Measurements from ENCODE around the gene SHISA4. TPM values are rescaled to one million over a fixed set of nuclear protein-coding genes. Genes with fewer than 3 reads are reported as not detected.
"Not testable (repeated sequence)": the region's sequence is repeated elsewhere in the genome, so short reads cannot be mapped to it uniquely, and the experiment has no call there.

Gene SHISA4, protein sequence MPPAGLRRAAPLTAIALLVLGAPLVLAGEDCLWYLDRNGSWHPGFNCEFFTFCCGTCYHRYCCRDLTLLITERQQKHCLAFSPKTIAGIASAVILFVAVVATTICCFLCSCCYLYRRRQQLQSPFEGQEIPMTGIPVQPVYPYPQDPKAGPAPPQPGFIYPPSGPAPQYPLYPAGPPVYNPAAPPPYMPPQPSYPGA
- total RNA-seq = under 1 TPM; 0.19 to 0.40 (median 0.37) TPM

DNA sequence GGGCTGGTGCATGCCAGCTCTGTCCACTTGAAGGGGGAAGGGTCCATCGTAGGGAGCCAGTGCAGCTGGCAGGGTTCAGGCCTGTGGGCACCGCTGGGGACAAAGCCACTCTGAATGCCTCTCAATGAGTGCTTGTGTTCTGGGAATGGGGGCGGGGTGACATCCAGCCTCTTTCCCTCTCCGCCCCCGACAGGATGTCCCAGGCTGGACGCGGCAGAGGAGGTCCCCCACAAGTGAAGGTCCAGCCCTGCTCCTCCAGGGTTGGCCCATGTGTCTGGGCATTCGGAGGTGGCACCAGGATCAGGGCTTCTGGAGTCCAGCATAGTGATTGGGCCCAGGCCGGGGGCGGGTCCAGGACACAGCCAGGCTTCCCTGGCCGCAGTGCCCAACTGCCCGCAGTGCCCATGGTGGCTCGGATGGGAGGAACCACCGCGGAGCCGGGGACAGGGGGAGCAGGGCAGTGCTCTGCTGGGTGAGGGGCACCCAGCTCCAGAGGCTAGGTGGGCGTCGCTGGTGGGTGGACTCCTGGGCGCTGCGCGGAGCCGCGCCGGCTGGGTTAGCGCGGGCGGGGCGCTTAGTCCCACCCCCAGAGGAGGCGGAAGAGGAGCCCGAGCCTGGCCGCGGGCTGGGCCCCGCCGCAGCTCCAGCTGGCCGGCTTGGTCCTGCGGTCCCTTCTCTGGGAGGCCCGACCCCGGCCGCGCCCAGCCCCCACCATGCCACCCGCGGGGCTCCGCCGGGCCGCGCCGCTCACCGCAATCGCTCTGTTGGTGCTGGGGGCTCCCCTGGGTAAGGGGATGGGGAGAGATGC is at the start of gene SHISA4:
SHISA4 (plus strand) TSS at position 617 of the 808 bp plus-strand sequence; CDS start at position 714, 97 bp downstream.
- Mint-ChIP-seq H3K4me3 (peak within 1 kb of the TSS; percentile 73), H3K27me3 (ENCODE audit: low read depth) (peaks cover 45% of the 10 kb centered on the region), H3K9me3 (no peaks in the 10 kb centered on the region), H3K36me3 (ENCODE audit: insufficient read depth) (no peaks in the 10 kb centered on the region), H3K4me1 (ENCODE audit: low read depth) (peaks cover 4% of the 10 kb centered on the region)
- DNase-seq (no peak), ATAC-seq (peak; percentile 64 to 74)

DNA sequence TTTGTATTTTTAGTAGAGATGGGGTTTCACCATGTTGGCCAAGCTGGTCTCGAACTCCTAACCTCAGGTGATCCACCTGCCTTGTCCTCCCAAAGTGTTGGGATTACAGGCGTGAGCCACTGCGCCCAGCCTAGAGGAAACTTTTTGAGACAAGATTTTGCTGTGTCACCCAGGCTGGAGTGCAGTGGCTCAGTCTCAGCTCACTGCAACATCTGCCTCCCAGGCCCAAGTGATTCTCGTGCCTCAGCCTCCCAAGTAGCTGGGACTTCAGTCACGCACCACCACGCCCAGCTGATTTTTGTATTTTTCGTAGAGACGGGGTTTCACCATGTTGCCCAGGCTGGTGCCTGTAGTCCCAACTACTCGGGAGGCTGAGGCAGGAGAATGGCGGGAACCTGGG is 49.6 kb upstream of the SHISA4 start:
- not testable (repeated sequence) for H3K9me3 Mint-ChIP-seq; H3K4me3 Mint-ChIP-seq; H3K36me3 Mint-ChIP-seq (ENCODE audit: insufficient read depth); H3K27me3 Mint-ChIP-seq (ENCODE audit: low read depth); DNase-seq; ATAC-seq
- peaks cover 22% of the 10 kb centered on the region for H3K4me1 Mint-ChIP-seq (ENCODE audit: low read depth)

GRCh38 chr1:201840055-201840454 is 48.6 kb upstream of the SHISA4 start:
- ATAC-seq (no peak), DNase-seq (no peak)
- H3K27me3 Mint-ChIP-seq (ENCODE audit: low read depth) = no peaks in the 10 kb centered on the region
- no peak overlapping the region for H3K4me3 Mint-ChIP-seq
- H3K4me1 Mint-ChIP-seq (ENCODE audit: low read depth) = peaks cover 20% of the 10 kb centered on the region
- peaks cover 6% of the 10 kb centered on the region for H3K36me3 Mint-ChIP-seq (ENCODE audit: insufficient read depth)
- H3K9me3 Mint-ChIP-seq = no peaks in the 10 kb centered on the region

DNA sequence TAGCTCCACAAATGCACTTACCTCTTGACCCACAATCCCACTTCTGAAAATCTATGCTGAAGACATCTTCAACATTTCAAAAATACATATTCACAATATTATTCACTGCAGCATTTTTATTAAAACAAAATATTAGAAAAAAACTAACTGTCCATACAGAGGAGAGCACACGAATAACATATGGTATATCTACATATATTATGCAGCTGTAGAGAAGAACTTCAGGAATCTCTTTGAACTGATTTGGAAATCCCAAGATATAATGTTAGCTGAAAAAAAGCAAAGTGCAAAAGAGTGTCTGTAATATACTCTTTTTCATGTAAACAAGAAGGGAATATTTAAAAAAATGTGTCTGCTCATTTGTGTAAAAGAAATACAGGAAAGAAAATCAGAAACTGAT is 48.2 kb upstream of the SHISA4 start:
- Mint-ChIP-seq H3K9me3 (no peaks in the 10 kb centered on the region), H3K4me1 (ENCODE audit: low read depth) (peaks cover 20% of the 10 kb centered on the region), H3K4me3 (no peak overlapping the region), H3K36me3 (ENCODE audit: insufficient read depth) (peaks cover 6% of the 10 kb centered on the region), H3K27me3 (ENCODE audit: low read depth) (no peaks in the 10 kb centered on the region)
- ATAC-seq = no peak
- DNase-seq = no peak

DNA sequence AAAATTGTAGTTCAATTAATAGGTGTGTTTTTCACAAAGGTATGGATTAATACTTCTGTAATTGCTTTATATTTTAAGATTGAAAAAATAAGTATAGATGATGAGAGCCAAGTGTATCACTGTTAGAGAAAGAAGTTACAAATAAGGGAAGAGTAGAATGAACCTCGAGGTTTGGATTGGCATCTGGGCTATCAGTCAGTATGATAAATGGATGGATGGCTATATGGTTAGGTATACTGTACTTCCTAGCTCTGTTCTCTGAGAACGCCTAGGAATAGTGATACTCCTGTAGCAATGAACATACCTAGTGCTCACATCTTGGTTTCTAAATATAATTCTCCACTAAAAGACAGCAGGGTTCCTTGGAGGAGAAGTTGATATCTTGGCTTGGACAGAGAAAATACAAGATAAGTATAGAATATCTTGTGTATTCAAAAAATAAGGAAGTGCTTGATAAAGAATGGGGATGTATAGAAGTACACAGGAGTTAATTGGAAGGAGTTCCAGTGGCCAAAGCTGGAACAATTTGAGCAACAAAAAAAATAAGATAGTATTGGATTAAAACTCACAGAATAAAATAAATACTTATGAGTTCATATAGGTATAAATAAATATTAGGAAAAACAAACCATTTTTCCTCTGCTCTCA is 47.3 kb upstream of the SHISA4 start:
- H3K4me3 Mint-ChIP-seq = no peak overlapping the region
- ATAC-seq = no peak
- peaks cover 6% of the 10 kb centered on the region for H3K36me3 Mint-ChIP-seq (ENCODE audit: insufficient read depth)
- DNase-seq = no peak
- no peaks in the 10 kb centered on the region for H3K27me3 Mint-ChIP-seq (ENCODE audit: low read depth)
- H3K4me1 Mint-ChIP-seq (ENCODE audit: low read depth) = peaks cover 23% of the 10 kb centered on the region
- no peaks in the 10 kb centered on the region for H3K9me3 Mint-ChIP-seq

DNA sequence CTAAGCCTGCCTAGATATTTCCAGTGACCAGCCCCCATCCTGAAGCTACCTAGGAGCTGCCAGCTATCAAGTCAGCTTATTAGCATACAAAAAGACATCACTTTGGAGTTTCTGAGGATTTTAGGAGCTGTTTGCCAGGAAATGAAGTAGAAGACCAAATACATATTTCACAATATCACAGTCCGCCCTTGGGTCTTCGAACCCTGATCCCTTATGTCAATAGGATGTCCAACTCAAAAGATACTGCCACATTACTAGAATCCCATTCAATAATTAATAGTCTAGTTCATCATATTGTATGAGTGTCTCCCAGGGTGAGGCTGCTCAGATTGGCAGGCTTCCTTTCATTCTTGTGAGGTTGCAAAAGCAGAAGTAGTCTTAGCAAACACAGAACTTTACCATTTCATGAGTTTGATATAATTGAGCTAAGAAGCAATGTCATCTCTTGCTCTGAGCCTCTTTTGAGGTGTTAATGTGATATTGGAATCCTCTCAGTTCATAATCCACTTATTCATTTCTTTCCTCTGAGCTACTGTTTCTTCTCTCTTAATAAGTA is 46.1 kb upstream of the SHISA4 start:
- H3K9me3 Mint-ChIP-seq = no peaks in the 10 kb centered on the region
- H3K4me3 Mint-ChIP-seq = no peak overlapping the region
- no peaks in the 10 kb centered on the region for H3K27me3 Mint-ChIP-seq (ENCODE audit: low read depth)
- no peak for DNase-seq
- no peak for ATAC-seq
- H3K4me1 Mint-ChIP-seq (ENCODE audit: low read depth) = peaks cover 25% of the 10 kb centered on the region
- peaks cover 7% of the 10 kb centered on the region for H3K36me3 Mint-ChIP-seq (ENCODE audit: insufficient read depth)

DNA sequence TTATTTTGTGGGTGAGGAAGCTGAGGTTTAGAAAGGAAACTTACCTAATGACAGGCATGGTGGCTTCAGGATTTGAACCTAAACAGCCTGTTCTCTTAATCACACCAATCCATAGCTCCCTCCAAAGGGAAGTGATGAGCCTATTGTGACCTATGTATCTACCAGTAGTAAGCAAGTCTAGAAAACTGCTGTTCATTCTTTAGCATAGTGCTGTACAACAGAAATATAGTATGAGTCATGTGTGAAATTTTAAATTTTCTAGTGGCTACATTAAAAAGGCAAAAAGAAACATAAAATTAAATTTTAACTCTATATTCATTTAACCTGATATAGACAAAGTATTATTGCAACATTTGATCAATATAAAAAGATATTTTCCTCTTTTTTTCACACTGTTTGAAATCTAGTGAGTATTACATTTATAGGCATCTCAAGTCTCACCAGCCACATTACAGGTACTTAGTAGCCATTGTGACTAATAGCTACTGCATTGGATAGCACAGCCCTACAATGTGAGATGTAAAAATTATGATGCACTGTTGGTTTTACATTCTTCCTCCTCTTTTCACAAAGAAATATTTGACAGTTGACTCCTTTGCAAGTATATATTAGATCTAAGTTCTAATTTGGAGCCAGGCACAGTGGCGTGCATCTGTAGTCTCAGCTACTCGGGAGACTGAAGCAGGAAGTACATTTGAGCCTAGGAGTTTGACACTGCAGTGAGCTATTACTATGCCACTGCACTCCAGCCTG is 43.2 kb upstream of the SHISA4 start:
- DNase-seq (no peak), ATAC-seq (no peak)
- no peak overlapping the region for H3K4me3 Mint-ChIP-seq
- H3K27me3 Mint-ChIP-seq (ENCODE audit: low read depth) = no peaks in the 10 kb centered on the region
- no peaks in the 10 kb centered on the region for H3K9me3 Mint-ChIP-seq
- peaks cover 17% of the 10 kb centered on the region for H3K4me1 Mint-ChIP-seq (ENCODE audit: low read depth)
- H3K36me3 Mint-ChIP-seq (ENCODE audit: insufficient read depth) = peaks cover 13% of the 10 kb centered on the region

GRCh38 chr1:201847150-201847549 is 41.5 kb upstream of the SHISA4 start:
- Mint-ChIP-seq H3K4me1 (ENCODE audit: low read depth) (peaks cover 10% of the 10 kb centered on the region), H3K27me3 (ENCODE audit: low read depth) (no peaks in the 10 kb centered on the region), H3K4me3 (no peak overlapping the region), H3K9me3 (no peaks in the 10 kb centered on the region), H3K36me3 (ENCODE audit: insufficient read depth) (peaks cover 23% of the 10 kb centered on the region)
- no peak for DNase-seq
- no peak for ATAC-seq

DNA sequence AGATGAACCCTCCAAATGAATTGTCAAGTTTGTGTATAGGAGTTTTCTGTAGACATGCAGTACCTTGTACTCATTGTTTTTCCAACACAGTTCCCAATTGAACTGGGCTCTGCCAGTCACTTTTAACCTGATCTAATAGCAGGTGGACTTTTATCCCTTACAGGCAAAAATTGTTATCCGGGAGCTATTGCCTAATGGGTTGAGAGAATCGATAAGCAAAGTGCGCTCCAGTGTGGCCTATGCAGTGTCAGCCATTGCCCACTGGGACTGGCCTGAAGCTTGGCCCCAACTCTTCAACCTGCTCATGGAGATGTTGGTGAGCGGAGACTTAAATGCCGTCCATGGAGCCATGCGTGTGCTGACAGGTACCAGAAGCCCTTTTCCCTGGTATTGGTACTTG is 40.5 kb upstream of the SHISA4 start:
- ATAC-seq (no peak), DNase-seq (no peak)
- H3K4me1 Mint-ChIP-seq (ENCODE audit: low read depth) = peaks cover 8% of the 10 kb centered on the region
- no peaks in the 10 kb centered on the region for H3K9me3 Mint-ChIP-seq
- H3K4me3 Mint-ChIP-seq = no peak overlapping the region
- H3K27me3 Mint-ChIP-seq (ENCODE audit: low read depth) = no peaks in the 10 kb centered on the region
- H3K36me3 Mint-ChIP-seq (ENCODE audit: insufficient read depth) = peaks cover 29% of the 10 kb centered on the region

- no peak overlapping the region for H3K4me3 Mint-ChIP-seq
- no peaks in the 10 kb centered on the region for H3K9me3 Mint-ChIP-seq
- no peak for DNase-seq
- peaks cover 32% of the 10 kb centered on the region for H3K36me3 Mint-ChIP-seq (ENCODE audit: insufficient read depth)
- no peaks in the 10 kb centered on the region for H3K27me3 Mint-ChIP-seq (ENCODE audit: low read depth)
- peaks cover 5% of the 10 kb centered on the region for H3K4me1 Mint-ChIP-seq (ENCODE audit: low read depth)
- no peak for ATAC-seq
Observed at GRCh38 chr1:201849372-201850052, 39.2 kb upstream of the SHISA4 start.

- Mint-ChIP-seq H3K4me1 (ENCODE audit: low read depth) (peaks cover 5% of the 10 kb centered on the region), H3K4me3 (no peak overlapping the region), H3K27me3 (ENCODE audit: low read depth) (no peaks in the 10 kb centered on the region), H3K36me3 (ENCODE audit: insufficient read depth) (peaks cover 38% of the 10 kb centered on the region), H3K9me3 (no peaks in the 10 kb centered on the region)
- DNase-seq (no peak), ATAC-seq (no peak)
Observed at GRCh38 chr1:201850053-201850397, 38.7 kb upstream of the SHISA4 start.

DNA sequence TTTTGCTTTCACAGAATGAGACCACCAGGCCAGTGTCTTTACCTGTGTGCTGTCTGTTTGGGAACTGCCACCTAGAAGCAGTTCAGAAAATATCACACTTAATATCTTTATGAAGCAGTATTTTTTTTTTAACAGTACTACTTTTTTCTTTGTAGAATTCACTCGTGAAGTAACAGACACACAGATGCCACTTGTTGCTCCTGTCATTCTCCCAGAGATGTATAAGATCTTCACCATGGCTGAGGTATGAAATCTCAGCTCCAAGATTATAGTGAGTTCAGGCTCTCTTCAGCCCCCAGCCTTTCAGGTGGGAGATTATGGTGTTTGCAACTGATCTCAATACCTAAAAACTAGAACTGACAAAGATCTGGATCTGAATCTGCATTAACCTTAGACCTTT is 36.7 kb upstream of the SHISA4 start:
- ATAC-seq (no peak), DNase-seq (no peak)
- peaks cover 51% of the 10 kb centered on the region for H3K36me3 Mint-ChIP-seq (ENCODE audit: insufficient read depth)
- no peaks in the 10 kb centered on the region for H3K9me3 Mint-ChIP-seq
- no peaks in the 10 kb centered on the region for H3K27me3 Mint-ChIP-seq (ENCODE audit: low read depth)
- H3K4me1 Mint-ChIP-seq (ENCODE audit: low read depth) = peaks cover 1% of the 10 kb centered on the region
- H3K4me3 Mint-ChIP-seq = no peak overlapping the region

DNA sequence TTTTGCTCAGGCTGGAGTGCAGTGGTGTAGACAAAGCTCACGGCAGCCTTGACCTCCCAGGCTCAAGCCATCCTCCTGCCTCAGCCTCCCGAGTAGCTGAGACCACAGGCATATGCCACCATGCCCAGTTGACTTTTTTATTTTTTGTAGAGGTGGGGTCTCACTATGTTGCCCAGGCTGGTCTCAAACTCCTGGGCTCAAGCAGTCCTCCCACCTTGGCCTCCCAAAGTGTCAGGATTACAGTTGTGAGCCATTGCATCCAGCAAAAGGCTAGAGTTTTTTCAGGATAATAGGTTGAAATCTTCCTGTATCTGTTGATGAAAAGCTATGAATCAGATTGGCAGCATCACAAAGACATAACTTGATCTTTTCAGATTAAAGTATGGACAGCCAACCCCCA is 32.0 kb upstream of the SHISA4 start:
- not testable (repeated sequence) for H3K27me3 Mint-ChIP-seq (ENCODE audit: low read depth); H3K4me3 Mint-ChIP-seq; DNase-seq; ATAC-seq; H3K4me1 Mint-ChIP-seq (ENCODE audit: low read depth); H3K9me3 Mint-ChIP-seq
- H3K36me3 Mint-ChIP-seq (ENCODE audit: insufficient read depth) = peaks cover 62% of the 10 kb centered on the region

GRCh38 chr1:201859424-201859823 is 29.3 kb upstream of the SHISA4 start:
- no peaks in the 10 kb centered on the region for H3K27me3 Mint-ChIP-seq (ENCODE audit: low read depth)
- H3K4me3 Mint-ChIP-seq = no peak overlapping the region
- H3K4me1 Mint-ChIP-seq (ENCODE audit: low read depth) = no peaks in the 10 kb centered on the region
- ATAC-seq (no peak), DNase-seq (no peak)
- H3K9me3 Mint-ChIP-seq = no peaks in the 10 kb centered on the region
- peaks cover 51% of the 10 kb centered on the region for H3K36me3 Mint-ChIP-seq (ENCODE audit: insufficient read depth)
